NCI-H82 (cell line): ENCODE data around the gene SEPTIN10.
"Not testable (repeated sequence)": the region's sequence is repeated elsewhere in the genome, so short reads cannot be mapped to it uniquely, and the experiment has no call there.

Experiments
- DNase-seq: peaks from one replicate; lab custom pipeline; 2025; lab: John Stamatoyannopoulos, UW

Gene SEPTIN10

GRCh38 chr2:109545828-109546713 is 67.7 kb downstream of the SEPTIN10 start:
- peak; percentile 73 for DNase-seq

GRCh38 chr2:109542384-109542783 is 71.4 kb downstream of the SEPTIN10 start:
- no peak for DNase-seq

GRCh38 chr2:109538546-109538945 is 75.2 kb downstream of the SEPTIN10 start:
- DNase-seq = no peak

GRCh38 chr2:109537565-109538222 is 76.1 kb downstream of the SEPTIN10 start:
- DNase-seq = no peak

DNA sequence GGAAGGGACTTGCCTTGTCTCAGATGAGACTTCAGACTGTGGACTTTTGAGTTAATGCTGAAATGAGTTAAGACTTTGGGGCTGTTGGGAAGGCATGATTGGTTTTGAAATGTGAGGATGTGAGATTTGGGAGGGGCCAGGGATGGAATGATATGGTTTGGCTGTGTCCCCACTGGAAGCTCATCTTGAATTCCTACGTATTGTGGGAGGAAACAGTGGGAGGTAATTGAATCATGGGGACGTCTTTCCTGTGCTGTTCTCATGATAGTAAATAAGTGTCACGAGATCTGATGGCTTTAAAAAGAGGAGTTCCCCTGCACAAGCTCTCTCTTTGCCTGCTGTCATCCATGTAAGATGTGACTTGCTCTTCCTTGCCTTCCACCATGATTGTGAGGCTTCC is 77.2 kb downstream of the SEPTIN10 start:
- DNase-seq = not testable (repeated sequence)

DNA sequence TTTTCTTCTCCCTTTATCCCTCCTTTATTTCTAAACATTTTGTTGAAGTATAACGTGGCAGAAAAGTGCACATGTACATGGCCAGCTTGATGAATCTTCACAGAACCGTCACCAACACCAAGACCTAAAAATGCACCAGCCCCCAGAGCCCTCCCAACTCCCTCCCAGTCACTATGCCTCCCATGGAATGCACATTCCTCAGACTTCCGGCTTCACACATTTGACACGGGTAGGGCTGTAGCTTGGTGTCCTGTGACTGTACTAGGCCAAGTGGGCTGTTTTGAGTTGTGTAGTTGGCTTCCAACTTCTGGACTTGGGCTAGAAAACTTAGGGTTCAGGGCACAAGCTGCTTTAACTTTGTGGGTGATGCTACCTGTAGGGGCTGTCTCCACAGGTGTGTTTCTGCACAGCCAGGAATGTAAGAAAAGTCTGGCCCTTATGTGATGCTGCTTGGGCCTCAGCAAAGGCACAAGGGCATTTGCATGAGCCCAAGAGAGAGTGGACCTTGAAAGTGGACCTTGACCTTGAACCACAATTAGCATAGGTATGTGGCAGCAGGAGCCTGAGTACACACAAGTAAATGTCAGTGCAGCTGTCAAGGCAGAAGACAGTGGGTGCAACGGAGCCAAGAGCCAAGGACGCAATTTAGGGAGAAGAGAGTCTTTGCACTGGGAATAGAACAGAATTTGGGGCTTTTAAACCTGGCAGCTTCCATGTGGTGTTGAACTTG is 78.4 kb downstream of the SEPTIN10 start:
- no peak for DNase-seq

DNA sequence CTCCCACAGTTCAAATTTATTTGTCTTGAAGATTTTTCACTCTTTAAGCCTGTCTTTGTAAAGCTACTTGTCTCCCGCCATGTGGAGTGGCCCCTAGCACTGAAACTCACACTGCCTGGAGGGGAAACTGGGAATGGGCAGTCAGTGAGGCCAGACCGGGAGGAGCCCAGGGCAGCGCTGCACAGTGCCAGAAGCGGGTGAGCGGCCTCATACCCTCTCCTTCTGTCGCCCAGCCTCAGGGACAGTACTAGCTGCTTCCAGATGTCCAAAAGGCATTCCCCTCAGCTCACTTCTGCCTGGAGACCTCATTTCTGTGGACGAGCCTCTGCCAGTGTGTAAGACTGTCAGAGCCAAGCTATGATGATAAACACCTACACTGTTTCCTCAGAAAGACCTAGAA is 79.9 kb downstream of the SEPTIN10 start:
- DNase-seq = no peak

- no peak for DNase-seq
Measured at GRCh38 chr2:109532728-109533076, 81.1 kb downstream of the SEPTIN10 start.

DNA sequence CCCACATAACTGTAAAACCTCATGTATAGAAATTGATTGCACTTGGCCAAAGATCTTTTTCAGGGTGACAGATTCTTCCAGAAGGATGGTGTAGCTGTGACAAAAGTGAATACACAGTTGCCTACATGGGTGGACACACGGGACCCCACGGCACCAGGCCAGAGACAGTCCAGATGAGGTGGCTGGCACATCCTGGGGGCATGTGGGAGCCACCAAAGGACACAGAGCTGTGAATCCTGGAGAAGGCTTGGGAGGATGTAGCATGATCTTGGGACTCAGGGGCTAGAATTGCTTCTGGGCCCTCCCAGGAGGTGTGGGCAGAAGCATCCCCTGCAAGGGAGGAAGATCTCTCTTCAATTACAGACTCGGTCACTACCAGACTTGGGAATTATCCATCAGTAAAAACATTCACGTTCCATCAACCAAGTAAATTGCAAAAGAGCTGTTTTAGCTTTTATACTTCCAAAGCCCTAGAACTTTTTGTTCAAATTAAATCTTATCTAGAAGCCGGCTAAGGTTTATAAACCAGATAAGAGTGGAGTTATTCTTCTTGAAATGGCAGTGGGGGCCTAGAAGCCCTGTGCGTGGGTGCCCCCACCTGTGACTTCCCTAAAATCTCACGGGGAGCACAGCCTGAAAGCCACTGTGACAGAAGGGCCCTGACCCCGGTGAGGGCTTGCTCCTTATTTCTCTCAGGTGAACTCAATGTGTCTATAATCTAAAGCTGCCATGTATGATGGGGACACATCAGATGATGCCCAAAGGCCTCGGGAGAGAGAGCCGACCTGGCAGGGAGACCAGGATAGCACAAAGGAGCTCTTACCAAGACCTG is 81.7 kb downstream of the SEPTIN10 start:
- no peak for DNase-seq

DNA sequence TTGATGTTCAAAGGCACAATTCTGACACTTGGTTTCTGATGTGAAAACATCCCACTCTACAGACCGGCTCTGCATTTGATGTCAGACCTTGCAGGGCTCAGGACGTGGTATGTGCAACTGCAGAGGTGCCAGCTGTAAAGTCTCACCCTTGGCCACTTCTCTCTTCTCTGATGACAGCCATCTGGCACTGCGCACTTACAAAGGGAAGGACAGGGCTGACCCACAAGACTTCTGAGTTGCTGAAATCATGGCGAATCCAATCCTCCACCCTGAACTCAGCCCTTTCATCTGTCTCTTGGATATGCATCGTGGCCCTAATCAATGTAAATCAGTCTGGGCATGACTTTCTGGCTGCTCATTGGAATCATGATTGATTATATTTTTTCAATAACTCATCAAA is 82.5 kb downstream of the SEPTIN10 start:
- DNase-seq = no peak

GRCh38 chr2:109530712-109531111 is 83.1 kb downstream of the SEPTIN10 start:
- DNase-seq = no peak

GRCh38 chr2:109529532-109530449 is 84.0 kb downstream of the SEPTIN10 start:
- no peak for DNase-seq

DNA sequence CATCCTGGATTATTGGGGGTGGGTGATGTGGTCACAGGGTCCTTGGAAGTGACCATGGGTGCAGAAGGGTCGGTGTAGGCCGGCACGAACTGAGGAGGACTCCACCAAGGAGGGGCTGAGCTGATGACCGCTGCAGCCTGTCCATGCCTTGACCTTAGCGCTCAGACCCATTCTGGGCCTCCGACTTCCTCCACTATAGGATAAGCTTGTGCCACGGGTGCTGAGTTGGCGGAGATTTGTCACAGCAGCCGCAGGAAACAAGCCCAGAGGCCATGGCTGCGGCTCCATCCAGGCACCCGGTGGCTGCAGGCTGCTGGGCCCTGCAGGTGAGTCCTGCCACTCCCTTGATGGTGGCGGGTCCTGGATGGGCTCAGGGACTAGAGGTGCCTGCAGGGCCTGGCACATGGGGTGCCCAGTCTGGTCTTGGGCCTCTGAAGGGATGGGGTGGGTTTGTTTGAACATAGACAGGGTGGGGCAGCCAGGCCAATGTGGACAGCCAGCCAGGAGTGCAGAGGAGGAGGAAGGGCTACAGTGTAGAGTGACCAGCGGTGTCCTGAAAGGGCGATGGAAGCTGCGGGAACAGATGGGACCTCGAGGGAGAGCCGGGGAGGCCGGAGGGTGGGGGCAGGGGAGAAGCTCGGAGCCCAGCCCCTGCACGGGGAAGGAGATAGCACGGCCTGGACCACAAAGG is 84.8 kb downstream of the SEPTIN10 start:
- no peak for DNase-seq

DNA sequence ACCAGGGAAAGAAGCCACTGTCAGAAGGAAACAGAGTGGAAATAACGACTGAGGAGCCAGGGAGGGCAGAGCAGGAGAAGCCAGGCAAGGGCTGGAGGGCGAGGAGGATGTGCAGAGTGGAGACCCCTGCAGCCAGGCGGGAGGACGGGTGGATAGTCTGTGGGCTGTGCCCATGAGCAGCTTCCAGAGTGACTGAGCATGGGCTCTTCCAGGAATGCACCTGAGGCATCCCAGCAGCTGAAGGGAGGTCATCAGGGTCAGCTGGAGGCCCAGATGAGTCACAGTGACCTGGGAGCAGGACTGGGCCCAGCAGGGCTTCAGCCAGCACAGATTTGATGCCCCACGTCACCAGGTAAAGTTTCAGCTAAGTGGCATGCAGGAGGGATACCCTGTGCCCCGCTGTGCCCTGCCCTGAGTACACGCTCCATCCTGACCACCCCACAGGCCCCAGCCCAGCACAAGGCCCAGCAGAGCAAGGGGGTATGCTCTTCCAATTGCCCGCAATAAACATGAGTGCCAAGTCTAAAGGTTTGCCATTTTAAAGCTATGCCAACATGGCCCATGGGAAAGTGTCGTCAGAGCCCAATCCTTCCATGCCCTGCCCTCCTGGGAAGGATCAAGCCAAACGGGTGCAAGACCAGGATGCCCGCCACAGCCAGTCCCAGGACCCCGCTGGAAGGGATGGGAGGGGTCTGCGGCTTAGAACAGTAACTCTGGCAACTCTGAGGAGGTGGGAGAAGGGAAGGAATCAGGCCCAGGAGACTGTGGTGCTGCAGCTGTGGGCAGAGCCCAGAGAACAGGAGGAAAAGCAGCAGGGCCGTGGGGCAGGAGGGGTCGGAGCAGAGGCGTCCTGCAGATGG is 85.7 kb downstream of the SEPTIN10 start:
- DNase-seq = no peak

GRCh38 chr2:109527079-109527478 is 86.7 kb downstream of the SEPTIN10 start:
- DNase-seq = no peak

DNA sequence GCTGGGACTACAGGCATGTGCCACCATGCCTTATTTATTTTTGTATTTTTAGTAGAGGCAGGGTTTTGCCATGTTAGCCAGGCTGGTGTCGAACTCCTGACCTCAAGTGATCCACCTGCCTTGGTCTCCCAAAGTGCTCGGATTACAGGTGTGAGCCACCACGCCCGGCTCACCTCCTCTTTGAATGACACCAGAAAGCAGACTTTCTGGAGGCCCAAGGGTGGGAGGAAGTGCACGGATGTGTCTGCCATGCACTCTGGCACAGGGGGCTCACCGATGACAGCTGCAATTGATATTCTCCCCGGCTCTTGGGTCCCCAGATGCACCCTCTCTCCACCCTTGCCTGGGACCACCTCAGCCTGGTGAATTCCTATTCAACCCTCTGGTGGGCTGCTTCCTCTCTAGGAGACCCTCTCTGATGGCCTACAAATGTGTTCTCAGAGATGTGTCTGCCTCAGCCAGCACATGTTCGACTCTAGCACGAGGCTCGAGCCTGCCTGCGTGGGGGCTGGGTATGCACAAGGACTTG is 87.3 kb downstream of the SEPTIN10 start:
- DNase-seq = no peak

DNA sequence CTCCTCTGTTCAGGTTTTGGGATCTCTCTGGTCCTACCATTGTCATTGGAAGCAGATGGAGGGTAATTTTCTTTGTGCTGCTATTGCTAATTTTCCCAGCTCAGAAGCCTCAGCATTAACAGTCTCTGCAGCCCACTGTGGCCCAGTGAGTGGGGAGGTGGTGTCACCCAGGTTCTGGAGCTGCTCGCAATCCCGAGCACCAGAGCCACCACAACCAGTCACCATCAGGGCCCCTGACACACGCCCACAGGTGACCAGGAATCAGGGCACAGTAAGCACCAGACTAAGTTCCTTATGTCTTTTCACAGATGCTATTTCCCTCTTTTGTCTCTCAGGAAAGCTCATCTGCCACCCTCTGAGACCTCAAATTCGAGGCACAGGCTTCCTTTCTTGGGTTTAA is 87.9 kb downstream of the SEPTIN10 start:
- DNase-seq = no peak

DNA sequence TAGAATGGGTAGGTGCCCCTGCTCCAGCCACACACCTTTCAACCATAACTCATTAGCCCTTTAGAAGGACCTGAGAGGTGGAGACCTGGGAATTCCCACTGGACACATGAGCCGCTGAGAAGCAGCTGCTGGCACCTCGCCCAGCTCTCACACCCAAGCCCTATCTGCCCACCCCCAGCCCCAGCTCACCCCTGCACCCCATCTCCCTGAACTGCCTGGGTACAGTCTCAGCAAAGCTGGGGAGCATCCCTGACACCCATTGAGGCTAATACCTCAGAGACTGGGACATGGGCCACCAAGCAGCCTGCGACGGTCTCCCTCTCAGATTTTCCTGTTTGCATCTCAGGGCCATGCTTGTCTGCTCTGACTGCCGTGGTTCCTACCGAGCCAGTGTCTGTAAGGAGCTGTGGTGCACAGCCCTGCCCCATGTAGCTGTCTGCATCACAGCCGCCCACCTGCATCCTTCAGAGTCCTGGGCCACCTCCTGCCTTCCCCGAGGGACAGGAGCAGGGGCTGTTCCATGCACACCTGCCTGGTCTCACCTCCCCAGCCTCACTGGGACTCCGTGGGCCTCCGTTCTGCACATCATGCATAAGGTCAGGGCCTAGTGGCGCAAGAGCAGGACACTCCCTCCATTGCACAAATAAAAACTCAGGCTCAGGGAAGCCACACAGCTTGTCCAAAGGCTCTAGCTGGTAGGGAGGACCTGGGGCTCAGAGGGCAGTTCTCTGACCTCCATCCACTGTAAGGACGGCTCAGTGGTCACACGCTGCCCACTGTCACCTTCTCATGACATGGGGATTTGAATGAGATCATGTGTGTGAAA is 90.0 kb downstream of the SEPTIN10 start:
- no peak for DNase-seq
